K562 (cell line): Measurements from ENCODE around the gene AIFM1. TPM values are rescaled to one million over a fixed set of nuclear protein-coding genes. Genes with fewer than 3 reads are reported as not detected.
A peak's percentile ranks its signal among the peaks of the same experiment; 100 is the strongest.

Experiments used
- BCLAF1 ChIP-seq, 2 experiments: fragments of 450-650 bp in 1 of 2; IDR thresholded peaks; 2 replicates each; pipeline ENCODE4 v1.6.1; 2011 to 2017; ENCODE audit warnings: low read depth in 2 of 2, antibody characterized with exemption in 1 of 2, borderline replicate concordance in 1 of 2, low read length in 1 of 2, mild to moderate bottlenecking in 1 of 2, mixed read lengths in 1 of 2; ENCODE audit not compliant: control insufficient read depth in 1 of 2
- BRD4 ChIP-seq: fragments of 200-600 bp; sonication (generic); IDR thresholded peaks from 2 replicates; pipeline ENCODE4 v1.6.1; 2017; ENCODE audit warnings: inconsistent platforms
- DMBX1 ChIP-seq: fragments of 250-450 bp; sonication (Bioruptor Pico); IDR thresholded peaks from 2 replicates; pipeline ENCODE4 v1.8.0; 2022; ENCODE audit warnings: inconsistent platforms, mild to moderate bottlenecking, moderate library complexity, borderline replicate concordance
- EWSR1 ChIP-seq: fragments of 450-650 bp; IDR thresholded peaks from 2 replicates; pipeline ENCODE4 v1.6.1; 2018; ENCODE audit warnings: borderline replicate concordance, mild to moderate bottlenecking, low read depth, moderate library complexity; ENCODE audit not compliant: partially characterized antibody
- FOXJ2 ChIP-seq: fragments of 200-800 bp; sonication (Bioruptor generic); IDR thresholded peaks from 2 replicates; pipeline ENCODE4 v1.6.1; 2016; ENCODE audit warnings: missing genetic modification characterization, missing compliant biosample characterization
- HIVEP1 ChIP-seq: fragments of 250-450 bp; sonication (Bioruptor Pico); IDR thresholded peaks from 2 replicates; pipeline ENCODE4 v1.4.0; 2020; ENCODE audit warnings: mild to moderate bottlenecking
- JUND ChIP-seq, 2 experiments: IDR thresholded peaks; 2 replicates in 1 of 2; 3 replicates in 1 of 2; pipeline ENCODE4 v1.6.1; 2011; ENCODE audit warnings: borderline replicate concordance in 2 of 2, low read depth in 2 of 2, low read length in 2 of 2, improper control_type of control experiment in 1 of 2, missing biosample characterization in 1 of 2, missing genetic modification characterization in 1 of 2, missing genetic modification reagents in 1 of 2
- KHSRP ChIP-seq: fragments of 450-650 bp; IDR thresholded peaks from 2 replicates; pipeline ENCODE4 v1.6.1; 2017
- NR2F6 ChIP-seq: fragments of 450-650 bp; formaldehyde crosslinking; IDR thresholded peaks from 2 replicates; pipeline ENCODE4 v1.4.0; 2020; ENCODE audit warnings: mild to moderate bottlenecking
- TCF3 ChIP-seq: sonication (generic); formaldehyde crosslinking; IDR thresholded peaks from 2 replicates; pipeline ENCODE4 v1.4.0; 2020; ENCODE audit warnings: mild to moderate bottlenecking, missing genetic modification reagents
- TCFL5 ChIP-seq: fragments of 250-450 bp; sonication (Bioruptor Pico); conservative IDR thresholded peaks from 2 replicates; pipeline ENCODE4 v1.6.1; 2021; ENCODE audit warnings: mild to moderate bottlenecking, moderate library complexity, matching md5 sums
- ZBTB43 ChIP-seq: sonication (generic); formaldehyde crosslinking; IDR thresholded peaks from 2 replicates; pipeline ENCODE4 v1.8.0; 2023; ENCODE audit warnings: mild to moderate bottlenecking, missing genetic modification reagents
- ZNF174 ChIP-seq: fragments of 250-450 bp; sonication (Bioruptor Pico); IDR thresholded peaks from 2 replicates; pipeline ENCODE4 v1.4.0; 2020; ENCODE audit warnings: mild to moderate bottlenecking
- ZNF609 ChIP-seq: sonication (generic); formaldehyde crosslinking; IDR thresholded peaks from 2 replicates; pipeline ENCODE4 v1.8.1; 2023; ENCODE audit warnings: missing genetic modification reagents, mild to moderate bottlenecking, borderline replicate concordance
- polyA plus RNA-seq, 8 experiments: library from polyadenylated mRNA; depleted of rRNA in 4 of 8; stranded (reverse) in 5 of 8; unstranded in 3 of 8; fragments of >200 nt; fragmentation: Nextera tagmentation in 2 of 8; fragmentation: Illumina TruSeq in 1 of 8; extraction: Ambion mirVana in 2 of 8; extraction: Trizol in 1 of 8; gene quantifications; 2 replicates each; pipeline versions ENCODE4 v1.2.1 to v1.2.3, GENCODE V29; 2011 to 2014; ENCODE audit warnings: inconsistent platforms in 1 of 8, missing spikeins in 1 of 8
- total RNA-seq, 7 experiments: library from RNA; depleted of rRNA in 6 of 7; stranded (reverse); fragments of >200 nt in 6 of 7; fragmentation: Illumina TruSeq in 2 of 7; extraction: Trizol in 2 of 7; gene quantifications; 2 replicates each; pipeline versions ENCODE4 v1.2.1 to v1.2.3, GENCODE V29; 2011 to 2021; ENCODE audit warnings: low replicate concordance in 1 of 7
- TF ChIP-seq, protein P1 (sequence below), 2 experiments: fragments of 450-650 bp; conservative IDR thresholded peaks; 2 replicates each; pipeline ENCODE4 v1.6.1; 2017; ENCODE audit warnings: mild to moderate bottlenecking in 2 of 2, moderate library complexity in 2 of 2

AIFM1 gene
- total and polyA plus RNA-seq, 9 of the 15 experiments (the other 6 are each of a cell fraction or from before 2014, with no cell fraction given): 51.0 to 117 (median 91.2) TPM

DNA sequence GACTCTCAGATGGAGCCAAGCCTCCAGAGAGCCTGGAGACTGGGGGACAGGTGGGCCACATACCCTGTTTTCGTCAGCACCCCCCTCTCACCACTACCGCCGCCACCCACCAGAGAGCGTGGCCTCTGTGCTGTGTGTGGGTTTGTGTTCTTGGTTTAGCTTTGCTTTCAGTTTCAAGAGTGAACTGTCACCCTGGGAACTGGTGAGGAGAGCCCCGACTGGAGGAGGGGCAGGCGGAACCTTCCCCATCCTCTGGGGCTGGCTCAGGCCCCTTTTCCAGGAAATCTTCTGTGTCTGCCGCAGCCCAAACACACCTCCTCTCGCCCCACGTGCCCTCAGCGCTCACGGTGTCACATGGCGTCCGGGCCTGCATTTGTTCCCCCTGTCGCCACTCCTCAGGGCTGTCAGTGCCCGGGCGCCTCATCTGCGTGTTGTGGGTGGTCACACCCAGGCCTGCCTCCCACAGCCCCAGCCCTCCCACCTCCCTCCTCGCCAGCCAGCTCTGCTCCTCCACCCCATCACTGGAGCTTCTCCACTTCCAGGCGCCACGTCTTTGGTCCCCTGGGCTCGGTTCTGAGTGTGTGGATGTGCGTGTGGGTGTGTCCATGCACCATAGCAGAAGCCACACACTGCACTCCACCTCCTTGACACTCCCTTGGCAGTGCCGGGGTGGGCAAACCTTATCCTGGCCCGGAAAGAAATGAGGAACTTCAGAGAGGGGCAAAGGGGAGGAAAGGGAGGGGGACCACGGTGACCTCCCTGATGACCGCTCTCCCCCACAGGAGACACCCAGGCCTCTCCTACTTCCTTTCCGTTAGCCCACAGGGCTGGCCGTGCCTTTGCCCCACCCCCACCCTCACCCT, 83.2 kb downstream of the AIFM1 start (continued):
- TF ChIP-seq ZBTB43 (CRISPR knock-in tag) (no peak), DMBX1 (CRISPR knock-in tag) (no peak), BRD4 (no peak), FOXJ2 (tag) (no peak), TCFL5 (CRISPR knock-in tag) (no peak), ZNF609 (CRISPR knock-in tag) (no peak), ZNF174 (no peak), NR2F6 (no peak), TCF3 (CRISPR knock-in tag) (no peak), HIVEP1 (CRISPR knock-in tag) (no peak), JUND (IDR thresholded peaks at IDR 0.05; ENCODE audit: borderline replicate concordance, low read depth, low read length) (no peak; the same call in 1 of the 2 replicates), JUND (tag; IDR thresholded peaks at IDR 0.05; ENCODE audit: borderline replicate concordance, low read depth, low read length) (peak; percentile 10; the same call in 1 of the 3 replicates), KHSRP (no peak), EWSR1 (no peak), BCLAF1 (IDR thresholded peaks at IDR 0.05; ENCODE audit: borderline replicate concordance in 1 of 2, control insufficient read depth in 1 of 2, low read depth in 2 of 2, low read length in 1 of 2) (no peak)
- TF ChIP-seq, protein P1, sequence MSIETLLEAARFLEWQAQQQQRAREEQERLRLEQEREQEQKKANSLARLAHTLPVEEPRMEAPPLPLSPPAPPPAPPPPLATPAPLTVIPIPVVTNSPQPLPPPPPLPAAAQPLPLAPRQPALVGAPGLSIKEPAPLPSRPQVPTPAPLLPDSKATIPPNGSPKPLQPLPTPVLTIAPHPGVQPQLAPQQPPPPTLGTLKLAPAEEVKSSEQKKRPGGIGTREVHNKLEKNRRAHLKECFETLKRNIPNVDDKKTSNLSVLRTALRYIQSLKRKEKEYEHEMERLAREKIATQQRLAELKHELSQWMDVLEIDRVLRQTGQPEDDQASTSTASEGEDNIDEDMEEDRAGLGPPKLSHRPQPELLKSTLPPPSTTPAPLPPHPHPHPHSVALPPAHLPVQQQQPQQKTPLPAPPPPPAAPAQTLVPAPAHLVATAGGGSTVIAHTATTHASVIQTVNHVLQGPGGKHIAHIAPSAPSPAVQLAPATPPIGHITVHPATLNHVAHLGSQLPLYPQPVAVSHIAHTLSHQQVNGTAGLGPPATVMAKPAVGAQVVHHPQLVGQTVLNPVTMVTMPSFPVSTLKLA (conservative IDR thresholded peaks at IDR 0.05): peak; percentile 97 to 98
